Adrenal gland (tissue), 12 donors: ENCODE data around the gene NEK7. TPM values are rescaled to one million over a fixed set of nuclear protein-coding genes. Genes with fewer than 3 reads are reported as not detected.

Experiments
- DNase-seq, 7 donors: peaks; one replicate each; pipeline ENCODE4 v3.0.0-alpha.2; 2019 to 2020
- H3K27ac ChIP-seq, 5 donors: fragments of 200-600 bp; sonication (generic) in 4 of 5; 1 replicate in 3 of 5; 2 replicates in 2 of 5; pipeline versions ENCODE4 v1.5.1 to v1.8.0; 2016 to 2020; ENCODE audit warnings: mild to moderate bottlenecking in 1 of 5
- H3K27me3 ChIP-seq: fragments of 200-600 bp; 2 replicates; pipeline ENCODE4 v1.8.0; 2021
- H3K36me3 ChIP-seq, 2 donors: fragments of 200-600 bp; replicated peaks in 1 of 2; 1 replicate in 1 of 2; 2 replicates in 1 of 2; pipeline versions ENCODE4 v1.5.1 to v1.8.0; 2018 to 2022
- H3K4me1 ChIP-seq, 2 donors: fragments of 200-600 bp; replicated peaks in 1 of 2; 1 replicate in 1 of 2; 2 replicates in 1 of 2; pipeline versions ENCODE4 v1.5.1 to v1.8.0; 2018 to 2021
- H3K4me3 ChIP-seq, 4 donors: fragments of 200-600 bp; sonication (generic) in 3 of 4; one replicate each; pipeline ENCODE4 v1.5.1; 2016 to 2018
- H3K9me3 ChIP-seq, 3 donors: fragments of 200-600 bp; sonication (generic) in 1 of 3; replicated peaks in 1 of 3; 1 replicate in 2 of 3; 2 replicates in 1 of 3; pipeline versions ENCODE4 v1.5.1 to v1.8.0; 2016 to 2021
- CTCF ChIP-seq, 6 experiments: fragments of 450-650 bp in 4 of 6; fragments of 200-600 bp in 2 of 6; sonication (generic) in 1 of 6; IDR thresholded peaks; 1 replicate in 5 of 6; 2 replicates in 1 of 6; pipeline versions ENCODE4 v1.5.1 to v1.8.0; 2016 to 2021; ENCODE audit warnings: antibody characterized with exemption in 6 of 6, mild to moderate bottlenecking in 2 of 6, moderate library complexity in 1 of 6
- POLR2A ChIP-seq, 2 donors: fragments of 450-650 bp; IDR thresholded peaks; one replicate each; pipeline ENCODE4 v1.6.1; 2017; ENCODE audit warnings: antibody characterized with exemption in 2 of 2, mild to moderate bottlenecking in 2 of 2, moderate library complexity in 1 of 2
- WGBS, 4 donors: extraction: QIAGEN DNeasy Blood & Tissue Kit in 2 of 4; methylation state at CpG; one replicate each; pipeline versions ENCODE4 v1.1.5 to v1.1.7; 2013 to 2017; 5-methylcytosine and 5-hydroxymethylcytosine counted together
- intact Hi-C, 2 donors: fragments of 100-400 bp; cut with DNase I; formaldehyde crosslinking; loops; one replicate each; pipeline versions ENCODE4 v1.14.1 to v1.15.0; 2022 to 2023
- polyA plus RNA-seq, 3 donors: library from polyadenylated mRNA; stranded (reverse); fragments of 200-250 nt in 2 of 3; fragments of 350-450 nt in 1 of 3; fragmentation: Illumina TruSeq in 1 of 3; extraction: RNeasy Lipid Tissue Mini Kit (QIAGEN cat#74804) in 1 of 3; gene quantifications; one replicate each; pipeline ENCODE4 v1.2.3, GENCODE V29; 2013 to 2014
- total RNA-seq, 9 donors: library from RNA; depleted of rRNA in 4 of 9; stranded (reverse); fragments of >200 nt in 4 of 9; fragments of 120-200 nt in 1 of 9; fragmentation: NEBNext Ultra II Directional in 1 of 9; extraction: Animal tissue kit (Norgen Biotek cat#: 25700) in 1 of 9; gene quantifications; one replicate each; pipeline versions ENCODE4 v1.1.0 to v1.2.4, GENCODE V29; 2013 to 2023
- donor health status: healthy with polysubstance abuse.
- donor health status: Bipolar disorder and iron deficiency.
- donor health status: DM: yes; HTN: yes; CAD: no.
- donor health status: DM: no; HTN: no; CAD: no.
- donor health status: DM: no; HTN: no; CAD: no.
- donor health status: DM: yes; HTN: yes; CAD: no.

The NEK7 gene
- total and polyA plus RNA-seq, 12 donors: 34.0 to 270 (median 148) TPM

GRCh38 chr1:198255784-198256183 is 99.0 kb downstream of the NEK7 start:
- Histone ChIP-seq H3K4me1 (peaks cover 12 to 48% of the 10 kb centered on the region in 2 donors), H3K4me3 (no peak overlapping the region), H3K9me3 (no peaks in the 10 kb centered on the region), H3K27ac (no peak overlapping the region), H3K36me3 (no peaks in the 10 kb centered on the region), H3K27me3 (no peaks in the 10 kb centered on the region)
- no peak for DNase-seq
- intact Hi-C loops: no loop called here
- WGBS, 4 donors: 96 to 100% (median 98%) methylated on average over 1 of the region's 1 CpG
- TF ChIP-seq CTCF (IDR thresholded peaks at IDR 0.05) (no peak), POLR2A (IDR thresholded peaks at IDR 0.05) (no peak)

DNA sequence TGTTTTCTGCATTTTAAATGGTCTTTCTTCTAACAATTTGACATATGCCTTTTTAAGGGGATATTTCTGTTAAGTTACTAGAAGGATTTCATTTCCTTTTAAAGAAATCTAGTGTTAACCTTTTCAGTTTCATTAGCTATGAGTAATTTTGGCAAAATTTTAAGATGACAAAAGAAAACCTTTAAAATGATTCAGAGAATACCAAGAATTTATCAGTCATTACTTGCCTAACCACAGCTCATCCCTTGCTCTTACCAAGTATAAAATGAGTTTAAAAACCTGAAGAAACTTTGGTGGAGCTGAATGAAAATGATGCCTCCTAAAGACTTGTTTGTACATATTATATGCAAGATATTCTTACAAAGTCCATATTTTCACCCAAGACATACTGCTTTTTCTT is 101.7 kb downstream of the NEK7 start:
- Histone ChIP-seq H3K9me3 (no peaks in the 10 kb centered on the region), H3K27ac (peak overlapping the region in 1 of 5 donors; percentile 27), H3K36me3 (no peaks in the 10 kb centered on the region), H3K4me1 (peaks cover 16 to 52% of the 10 kb centered on the region in 2 donors), H3K27me3 (no peaks in the 10 kb centered on the region), H3K4me3 (no peak overlapping the region)
- DNase-seq: no peak
- TF ChIP-seq CTCF (IDR thresholded peaks at IDR 0.05): no peak
- TF ChIP-seq POLR2A (IDR thresholded peaks at IDR 0.05): no peak
- intact Hi-C loops: no loop called here

- intact Hi-C loops: loop anchor here in 1 of 2 donors (10.0 kb wide), 1 partner anchor 85 kb away; no protein-coding TSS in a partner anchor
- 87 to 94% (median 93%) methylated on average over 3 of the region's 3 CpGs for WGBS, 4 donors
Measured at GRCh38 chr1:198259333-198260074, 102.7 kb downstream of the NEK7 start.

DNA sequence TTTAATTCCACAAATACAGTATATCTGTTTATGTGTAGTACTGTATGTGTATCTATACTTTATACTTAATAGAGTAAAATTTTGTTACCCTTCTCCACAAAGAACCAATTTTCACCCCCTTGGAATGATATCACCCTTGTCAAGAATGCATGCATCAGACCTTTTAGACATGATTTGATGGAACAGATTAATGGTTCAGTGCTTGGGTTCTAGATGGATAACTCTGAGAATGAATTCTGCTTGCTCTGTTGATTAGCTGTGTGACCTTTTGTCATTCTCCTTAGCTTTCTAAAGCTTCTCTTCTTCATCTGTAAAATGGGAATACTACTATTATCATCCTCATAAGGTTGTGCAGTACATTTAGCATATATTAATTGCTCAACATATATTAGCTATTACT is 105.1 kb downstream of the NEK7 start:
- Histone ChIP-seq H3K27ac (peak overlapping the region in 1 of 5 donors; percentile 15), H3K9me3 (no peaks in the 10 kb centered on the region), H3K4me1 (peaks cover 16 to 46% of the 10 kb centered on the region in 2 donors), H3K27me3 (no peaks in the 10 kb centered on the region), H3K4me3 (no peak overlapping the region), H3K36me3 (no peaks in the 10 kb centered on the region)
- intact Hi-C loops: loop anchor here in 1 of 2 donors (10.0 kb wide), 1 partner anchor 87 kb away; no protein-coding TSS in a partner anchor
- no peak for DNase-seq
- TF ChIP-seq CTCF (IDR thresholded peaks at IDR 0.05) (no peak), POLR2A (IDR thresholded peaks at IDR 0.05) (no peak)

More at GRCh38 chr1:198259333-198260074, 102.7 kb downstream of the NEK7 start:
- H3K27ac ChIP-seq: peak overlapping the region in 2 of 5 donors; percentile 2 to 27
- H3K27me3 ChIP-seq: no peaks in the 10 kb centered on the region
- TF ChIP-seq CTCF (IDR thresholded peaks at IDR 0.05): no peak
- no peak for TF ChIP-seq POLR2A (IDR thresholded peaks at IDR 0.05)
- no peaks in the 10 kb centered on the region for H3K36me3 ChIP-seq
- H3K4me1 ChIP-seq: peaks cover 16 to 44% of the 10 kb centered on the region in 2 donors
- no peaks in the 10 kb centered on the region for H3K9me3 ChIP-seq
- DNase-seq: no peak
- no peak overlapping the region for H3K4me3 ChIP-seq
